NCI-H1417 (cell line): ENCODE measurements around the gene PLS1.
"Not testable (repeated sequence)": the region's sequence is repeated elsewhere in the genome, so short reads cannot be mapped to it uniquely, and the experiment has no call there.

Experiments
- DNase-seq, 3 experiments: peaks; one replicate each; lab custom pipeline; 2025; lab: John Stamatoyannopoulos, UW

PLS1 gene

DNA sequence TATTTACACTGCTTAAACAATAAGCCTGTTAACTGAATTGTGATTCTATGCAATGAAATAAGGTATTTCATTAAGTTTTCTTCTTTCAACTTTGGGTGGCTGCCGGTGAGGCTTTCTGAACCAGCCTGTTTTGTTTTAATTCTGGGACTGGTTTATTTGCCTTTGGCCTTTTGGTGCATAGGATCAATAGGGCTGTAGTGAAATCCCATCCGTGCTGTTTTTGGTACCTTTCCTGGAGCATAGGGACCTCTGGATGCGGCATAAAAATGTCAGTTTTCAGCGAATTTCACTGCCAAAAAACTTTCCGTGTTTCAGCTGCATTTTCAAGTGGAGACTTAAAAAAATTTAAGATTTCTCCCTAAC, 514 bp downstream of the PLS1 start:
- no peak for DNase-seq

DNA sequence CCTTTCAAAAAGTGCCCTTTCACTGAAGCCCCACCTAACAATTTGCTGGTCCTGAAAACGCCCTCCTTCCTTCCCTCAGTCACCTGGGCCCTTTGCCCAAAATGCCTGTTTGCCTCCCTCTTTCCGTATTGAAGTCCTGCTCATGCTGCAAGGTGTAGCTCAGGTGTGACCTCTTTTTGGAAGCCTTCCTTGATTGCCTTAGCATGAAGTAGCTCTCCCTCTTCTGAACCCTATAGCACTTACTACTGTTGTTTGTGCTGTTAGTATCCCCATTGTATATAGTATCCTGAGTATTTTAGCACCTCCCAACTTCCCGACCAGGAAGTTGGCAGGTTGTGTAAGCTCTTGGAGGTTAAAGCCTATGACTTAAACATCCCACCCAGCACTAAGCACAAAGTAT, 1.7 kb downstream of the PLS1 start:
- no peak for DNase-seq

GRCh38 chr3:142601713-142602112, 5.5 kb downstream of the PLS1 start:
- DNase-seq: no peak

DNA sequence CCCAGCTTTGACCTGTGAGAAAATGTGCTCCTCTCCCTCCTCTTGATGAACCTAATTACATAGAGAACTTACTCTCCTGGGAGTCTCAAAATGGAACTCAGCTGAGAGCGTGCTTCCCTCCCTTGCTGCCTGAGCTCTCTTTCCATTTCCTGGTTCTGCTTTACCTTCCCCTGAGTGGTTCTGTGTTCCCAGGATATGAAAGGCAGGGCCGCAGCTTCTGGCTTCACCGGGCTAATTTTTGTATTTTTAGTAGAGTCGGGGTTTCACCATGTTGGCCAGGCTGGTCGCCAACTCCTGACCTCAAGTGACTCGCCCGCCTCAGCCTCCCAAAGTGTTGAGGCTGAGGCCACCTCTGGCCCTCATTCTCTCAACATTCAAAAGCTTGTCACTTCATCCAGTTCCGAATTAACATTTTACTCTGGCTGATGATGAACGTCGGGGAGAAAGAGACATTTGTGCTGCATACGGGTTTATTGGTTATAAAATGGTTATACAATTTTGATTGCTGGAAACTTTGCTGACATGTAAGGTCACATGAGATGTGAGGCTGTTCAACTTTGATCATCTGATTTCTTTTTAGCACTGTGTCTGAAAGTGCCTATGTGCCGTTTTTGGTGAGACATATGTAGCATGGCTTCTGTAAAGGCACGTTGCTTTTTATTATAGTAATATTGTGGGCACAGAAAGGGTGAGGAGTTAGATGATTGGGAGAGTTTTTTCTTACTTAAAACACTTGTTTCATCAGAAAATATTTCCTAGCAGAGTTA, 6.6 kb downstream of the PLS1 start:
- no peak for DNase-seq

DNA sequence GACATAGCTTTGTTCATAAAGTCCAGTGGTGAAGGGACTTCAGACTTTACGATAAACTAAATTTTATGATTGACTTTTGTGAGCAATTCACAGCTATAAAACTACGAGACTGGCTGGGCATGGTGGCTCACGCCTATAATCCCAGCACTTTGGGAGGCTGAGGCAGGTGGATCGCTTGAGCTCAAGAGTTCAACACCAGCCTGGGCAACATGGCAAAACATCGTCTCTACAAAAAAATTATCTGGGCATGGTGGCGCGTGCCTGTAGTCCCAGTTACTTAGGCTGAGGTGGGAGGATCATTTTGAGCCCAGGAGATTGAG, 7.2 kb downstream of the PLS1 start:
- not testable (repeated sequence) for DNase-seq

DNA sequence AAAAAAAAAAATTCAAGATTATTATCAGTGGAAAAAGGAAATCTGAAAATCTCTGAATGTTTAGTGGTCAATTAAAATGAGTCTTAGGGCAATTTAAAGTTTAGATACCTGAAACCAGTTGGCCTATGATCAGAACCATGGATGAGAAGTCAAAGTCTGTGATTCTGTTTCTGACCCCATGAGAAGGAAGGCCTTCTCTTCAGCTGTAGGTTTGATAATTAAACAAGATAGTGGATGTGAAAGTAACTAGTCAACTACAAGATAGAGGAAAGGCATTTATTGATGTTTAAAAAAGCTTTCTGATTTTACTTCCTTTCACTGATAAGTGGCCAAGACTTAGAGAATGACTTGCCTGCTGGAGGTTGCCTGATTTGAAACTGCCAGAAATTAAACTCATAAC, 8.7 kb downstream of the PLS1 start:
- DNase-seq: no peak

DNA sequence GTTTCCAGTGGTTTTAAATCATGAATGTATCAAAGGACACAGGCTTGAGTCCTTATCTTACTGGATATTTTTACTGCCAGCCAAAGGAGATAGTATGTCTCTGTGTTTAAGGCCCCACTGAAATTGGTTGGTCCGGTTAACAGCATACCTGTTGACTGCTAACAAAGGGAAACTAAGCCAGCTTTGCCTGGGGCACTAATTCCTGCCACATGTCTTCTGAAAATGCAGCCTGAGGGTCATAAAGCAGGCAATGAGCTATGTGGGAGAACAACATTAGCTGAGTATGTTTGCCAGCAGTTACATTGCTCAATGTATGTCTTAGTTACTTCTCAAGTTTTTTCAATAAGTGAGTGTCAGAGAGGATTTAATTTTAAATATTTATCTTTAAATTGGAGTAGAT, 12.4 kb downstream of the PLS1 start:
- no peak for DNase-seq

GRCh38 chr3:142609136-142609535, 12.9 kb downstream of the PLS1 start:
- DNase-seq: no peak

GRCh38 chr3:142611206-142611605, 15.0 kb downstream of the PLS1 start:
- no peak for DNase-seq

DNA sequence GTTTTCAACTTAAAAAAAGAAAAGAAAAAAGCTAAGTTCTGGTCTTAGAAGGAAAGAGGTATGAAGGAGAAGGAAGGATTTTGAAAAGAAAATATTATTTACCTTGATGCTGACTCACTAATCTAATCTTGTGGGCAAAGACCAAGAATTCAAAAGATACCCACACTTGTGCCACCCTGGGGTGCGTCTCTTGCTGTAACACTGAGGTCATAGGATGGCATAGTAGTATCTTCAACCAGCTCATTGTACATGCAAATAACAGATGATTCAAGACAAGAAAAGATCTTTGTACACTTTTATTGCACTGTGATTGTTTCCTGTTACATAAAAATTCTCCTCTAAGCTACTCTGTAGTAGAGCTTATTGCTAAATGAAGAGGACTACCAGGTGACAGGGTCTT, 17.3 kb downstream of the PLS1 start:
- no peak for DNase-seq

- DNase-seq: peak in 1 of 3 experiments; percentile 37
These were observed 17.9 kb downstream of the PLS1 start for GRCh38 chr3:142614059-142614626.

GRCh38 chr3:142615171-142615570, 19.0 kb downstream of the PLS1 start:
- DNase-seq: no peak

DNA sequence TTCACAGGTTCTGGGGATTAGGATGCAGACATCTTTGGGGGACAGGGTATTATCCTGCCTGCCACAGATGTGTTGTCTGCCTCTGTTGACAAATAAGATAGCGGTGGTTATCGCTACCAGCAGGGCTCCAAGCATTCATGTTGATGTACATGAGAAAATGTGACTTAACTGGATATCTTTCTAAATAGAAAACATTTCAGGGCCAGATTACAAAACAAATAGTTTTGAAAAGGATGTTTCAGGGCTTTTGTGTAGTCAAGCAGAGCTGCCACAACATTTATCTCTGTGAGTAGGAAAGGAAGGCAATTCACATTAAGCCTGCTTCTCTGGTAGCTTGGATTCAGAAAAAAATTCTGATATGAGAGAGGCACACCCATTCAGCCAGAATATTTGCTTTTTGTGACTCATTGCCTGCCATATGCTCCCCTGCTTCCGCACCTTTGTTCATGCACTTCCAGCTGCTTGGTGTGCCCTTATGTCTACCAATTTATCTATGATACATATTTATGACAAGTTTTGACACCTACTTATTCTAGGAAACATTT, 22.8 kb downstream of the PLS1 start:
- peak in 2 of 3 experiments; percentile 68 to 78 for DNase-seq

GRCh38 chr3:142622405-142622804, 26.2 kb downstream of the PLS1 start:
- DNase-seq: no peak

- DNase-seq: no peak
These were observed 27.0 kb downstream of the PLS1 start for GRCh38 chr3:142623194-142623593.

DNA sequence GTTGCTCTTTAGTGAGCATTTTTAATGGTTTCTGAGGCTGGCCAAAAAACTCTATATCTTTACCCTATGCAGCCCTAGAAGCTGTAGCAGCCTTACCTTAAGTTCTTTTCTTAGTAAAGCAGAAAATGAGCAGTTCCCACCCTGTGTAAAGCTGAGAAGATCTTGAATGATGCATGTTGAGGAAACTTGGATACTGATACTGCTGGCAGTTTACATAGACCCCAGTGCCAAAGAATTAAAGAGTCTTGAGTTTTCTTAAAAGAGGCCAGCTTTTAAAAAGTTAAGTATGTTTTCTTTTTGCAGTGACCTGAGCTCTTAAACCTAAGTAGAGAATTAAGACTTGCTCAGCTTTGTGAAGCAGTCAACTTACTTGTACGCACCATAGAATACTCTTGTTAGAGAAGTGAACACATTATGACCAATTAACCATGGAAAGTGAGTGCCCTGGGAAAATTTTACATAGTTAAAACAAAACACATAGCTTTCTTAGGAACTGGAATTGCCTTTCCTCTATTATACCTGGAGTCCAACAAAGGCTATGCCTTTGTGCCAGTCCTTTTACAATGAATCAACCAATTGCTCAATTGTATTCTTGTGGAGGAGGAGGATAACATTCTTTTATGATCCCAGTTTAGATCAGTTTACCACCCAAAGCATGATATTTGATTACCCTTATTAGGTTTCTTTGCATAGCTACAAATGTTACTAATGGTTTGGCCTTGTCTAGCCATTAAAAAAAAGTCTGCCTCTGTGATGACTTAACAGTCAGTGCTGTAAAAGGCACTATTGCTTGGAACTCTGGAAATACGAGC, 28.4 kb downstream of the PLS1 start:
- DNase-seq: no peak

- DNase-seq: no peak
These were observed 28.9 kb downstream of the PLS1 start for GRCh38 chr3:142625153-142625440.

- DNase-seq: no peak
These were observed 30.8 kb downstream of the PLS1 start for GRCh38 chr3:142626971-142627370.

DNA sequence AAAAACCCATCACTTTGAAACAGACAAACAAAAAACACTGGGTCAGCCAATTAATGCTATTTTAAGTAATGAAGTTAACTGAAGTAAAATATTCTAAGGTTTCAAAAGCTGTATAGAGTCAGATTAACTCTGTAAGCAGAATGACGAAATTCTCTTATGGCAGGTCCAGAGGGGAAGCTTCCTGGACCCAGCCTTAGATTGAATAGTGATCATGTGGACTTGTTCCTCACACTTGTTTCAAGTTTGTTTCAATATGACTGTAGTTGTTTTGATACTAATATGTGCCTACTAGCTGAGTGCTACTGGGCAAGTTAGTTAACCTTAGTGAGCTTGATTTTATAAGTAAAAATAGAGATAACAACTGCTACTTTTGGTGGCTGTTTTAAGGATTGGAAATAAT, 32.6 kb downstream of the PLS1 start:
- DNase-seq: no peak

DNA sequence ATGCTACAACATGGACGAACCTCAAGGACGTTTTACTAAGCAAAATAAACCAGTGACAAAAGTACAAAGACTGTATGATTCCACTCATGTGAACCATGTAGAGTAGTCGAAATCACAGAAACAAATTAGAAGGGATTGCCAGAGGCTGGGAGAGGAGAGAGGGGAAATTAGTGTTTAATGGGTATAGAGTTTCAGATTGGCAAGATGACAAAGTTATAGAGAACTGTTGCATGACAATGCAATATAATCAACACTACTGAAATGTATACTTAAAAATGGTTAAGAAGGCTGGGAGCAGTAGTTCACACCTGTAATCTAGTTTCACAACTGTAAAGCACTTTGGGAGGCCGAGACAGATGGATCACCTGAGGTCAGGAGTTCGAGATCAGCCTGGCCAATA, 36.9 kb downstream of the PLS1 start:
- DNase-seq: no peak

DNA sequence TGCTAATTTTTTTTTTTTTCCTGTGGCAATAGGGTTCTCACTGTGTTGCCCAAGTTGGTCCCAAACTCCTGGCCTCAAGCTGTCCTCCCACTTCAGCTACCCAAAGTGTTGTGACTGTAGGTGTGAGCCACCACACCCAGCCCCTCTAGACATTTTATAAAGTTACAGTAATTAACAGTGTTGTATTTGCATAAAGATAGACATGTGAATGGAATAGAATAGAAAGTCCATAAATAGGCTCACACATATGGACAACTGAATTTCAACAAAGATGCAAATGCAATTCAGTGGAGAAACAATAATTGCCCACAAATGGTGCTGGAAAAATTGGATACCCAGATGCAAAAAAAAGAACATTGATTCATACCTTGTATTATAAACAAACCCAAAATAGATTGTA, 39.9 kb downstream of the PLS1 start:
- DNase-seq: no peak

DNA sequence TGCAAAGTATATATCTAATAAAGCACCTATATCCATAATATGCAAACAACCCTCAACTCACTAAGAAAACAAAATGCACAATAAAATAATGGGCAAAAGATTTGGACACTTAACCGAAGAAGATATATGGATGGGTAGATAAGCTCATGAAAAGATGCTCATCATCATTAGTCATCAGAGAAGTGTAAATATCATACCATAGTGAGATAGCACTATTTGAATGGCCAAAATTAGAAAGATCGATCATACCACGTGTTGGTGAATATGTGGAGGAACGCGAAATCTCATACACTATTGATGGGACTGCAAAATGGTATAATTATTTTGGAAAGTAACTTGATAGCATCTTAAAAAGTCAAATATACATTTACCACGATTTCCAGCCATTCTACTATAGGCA, 40.5 kb downstream of the PLS1 start:
- no peak for DNase-seq

- no peak for DNase-seq
These were observed 42.1 kb downstream of the PLS1 start for GRCh38 chr3:142638291-142638690.
